HG03103 (cell line): ENCODE measurements around the gene TIGD3.
"Not testable (repeated sequence)": the region's sequence is repeated elsewhere in the genome, so short reads cannot be mapped to it uniquely, and the experiment has no call there.

Experiments used
- ATAC-seq: cut with Tn5 transposase; IDR thresholded peaks from one replicate; pipeline ENCODE4 v1.9.1; 2021; ENCODE audit warnings: low read depth; ENCODE audit not compliant: unreplicated experiment

TIGD3 gene

GRCh38 chr11:65323813-65324212 lies 30.7 kb upstream of the TIGD3 start:
- ATAC-seq, result no peak

- no peak for ATAC-seq
These were observed 29.1 kb upstream of the TIGD3 start for GRCh38 chr11:65325435-65325834.

- no peak for ATAC-seq
These were observed 27.5 kb upstream of the TIGD3 start for GRCh38 chr11:65327021-65327420.

- no peak for ATAC-seq
These were observed 25.1 kb upstream of the TIGD3 start for GRCh38 chr11:65329478-65329877.

- ATAC-seq, result no peak
These were observed 24.6 kb upstream of the TIGD3 start for GRCh38 chr11:65329944-65330403.

GRCh38 chr11:65330544-65330943 lies 24.0 kb upstream of the TIGD3 start:
- ATAC-seq, result no peak

- ATAC-seq, result not testable (repeated sequence)
These were observed 22.0 kb upstream of the TIGD3 start for GRCh38 chr11:65332591-65332990.

GRCh38 chr11:65334696-65335295 lies 19.8 kb upstream of the TIGD3 start:
- ATAC-seq, result no peak

GRCh38 chr11:65338676-65339075 lies 15.9 kb upstream of the TIGD3 start:
- no peak for ATAC-seq

GRCh38 chr11:65340226-65340625 lies 14.3 kb upstream of the TIGD3 start:
- no peak for ATAC-seq

- ATAC-seq, result no peak
These were observed 12.7 kb upstream of the TIGD3 start for GRCh38 chr11:65341856-65342255.

GRCh38 chr11:65351511-65351910 lies 3.0 kb upstream of the TIGD3 start:
- no peak for ATAC-seq

- no peak for ATAC-seq
These were observed 1.8 kb upstream of the TIGD3 start for GRCh38 chr11:65352783-65353182.

GRCh38 chr11:65353376-65353775 lies 1.2 kb upstream of the TIGD3 start:
- no peak for ATAC-seq

- ATAC-seq, result no peak
These were observed 669 bp upstream of the TIGD3 start for GRCh38 chr11:65353900-65354264.

- peak; percentile 21 for ATAC-seq
These were observed 643 bp downstream of the TIGD3 start for GRCh38 chr11:65355013-65355775.

- ATAC-seq, result no peak
These were observed 1.3 kb downstream of the TIGD3 start for GRCh38 chr11:65355776-65356393.

- ATAC-seq, result no peak
These were observed 1.9 kb downstream of the TIGD3 start for GRCh38 chr11:65356394-65356972.

GRCh38 chr11:65357856-65358356 lies 3.4 kb downstream of the TIGD3 start:
- ATAC-seq, result no peak

GRCh38 chr11:65362320-65362931 lies 7.9 kb downstream of the TIGD3 start:
- no peak for ATAC-seq

GRCh38 chr11:65362966-65363365 lies 8.4 kb downstream of the TIGD3 start:
- no peak for ATAC-seq
